Measurements from ENCODE around the gene DDX23.

Gene DDX23

DNA sequence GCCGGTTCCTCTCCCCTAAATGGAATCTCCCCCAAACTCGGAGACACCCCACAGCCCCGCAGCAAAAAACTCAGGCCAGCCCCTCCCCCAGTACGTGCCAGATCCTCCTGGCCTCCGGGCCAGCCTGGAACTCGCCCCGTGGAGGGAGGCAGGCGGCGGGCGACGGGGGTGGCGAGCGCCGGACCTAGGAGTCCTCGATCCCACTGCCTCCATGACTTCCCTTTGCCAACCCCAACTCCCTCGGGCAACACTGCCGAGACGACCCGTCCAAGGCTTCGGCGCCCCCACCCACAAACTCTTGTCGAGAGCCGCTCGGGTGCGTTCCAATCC lies 63.5 kb downstream of the DDX23 start:
- H3K4me3 ChIP-seq (ENCODE audit: low read depth, low read length), result no peak overlapping the region
- TF ChIP-seq, protein P1, sequence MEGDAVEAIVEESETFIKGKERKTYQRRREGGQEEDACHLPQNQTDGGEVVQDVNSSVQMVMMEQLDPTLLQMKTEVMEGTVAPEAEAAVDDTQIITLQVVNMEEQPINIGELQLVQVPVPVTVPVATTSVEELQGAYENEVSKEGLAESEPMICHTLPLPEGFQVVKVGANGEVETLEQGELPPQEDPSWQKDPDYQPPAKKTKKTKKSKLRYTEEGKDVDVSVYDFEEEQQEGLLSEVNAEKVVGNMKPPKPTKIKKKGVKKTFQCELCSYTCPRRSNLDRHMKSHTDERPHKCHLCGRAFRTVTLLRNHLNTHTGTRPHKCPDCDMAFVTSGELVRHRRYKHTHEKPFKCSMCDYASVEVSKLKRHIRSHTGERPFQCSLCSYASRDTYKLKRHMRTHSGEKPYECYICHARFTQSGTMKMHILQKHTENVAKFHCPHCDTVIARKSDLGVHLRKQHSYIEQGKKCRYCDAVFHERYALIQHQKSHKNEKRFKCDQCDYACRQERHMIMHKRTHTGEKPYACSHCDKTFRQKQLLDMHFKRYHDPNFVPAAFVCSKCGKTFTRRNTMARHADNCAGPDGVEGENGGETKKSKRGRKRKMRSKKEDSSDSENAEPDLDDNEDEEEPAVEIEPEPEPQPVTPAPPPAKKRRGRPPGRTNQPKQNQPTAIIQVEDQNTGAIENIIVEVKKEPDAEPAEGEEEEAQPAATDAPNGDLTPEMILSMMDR (IDR thresholded peaks at IDR 0.05; ENCODE audit: borderline replicate concordance, insufficient read depth, low read depth, low read length), result no peak

DNA sequence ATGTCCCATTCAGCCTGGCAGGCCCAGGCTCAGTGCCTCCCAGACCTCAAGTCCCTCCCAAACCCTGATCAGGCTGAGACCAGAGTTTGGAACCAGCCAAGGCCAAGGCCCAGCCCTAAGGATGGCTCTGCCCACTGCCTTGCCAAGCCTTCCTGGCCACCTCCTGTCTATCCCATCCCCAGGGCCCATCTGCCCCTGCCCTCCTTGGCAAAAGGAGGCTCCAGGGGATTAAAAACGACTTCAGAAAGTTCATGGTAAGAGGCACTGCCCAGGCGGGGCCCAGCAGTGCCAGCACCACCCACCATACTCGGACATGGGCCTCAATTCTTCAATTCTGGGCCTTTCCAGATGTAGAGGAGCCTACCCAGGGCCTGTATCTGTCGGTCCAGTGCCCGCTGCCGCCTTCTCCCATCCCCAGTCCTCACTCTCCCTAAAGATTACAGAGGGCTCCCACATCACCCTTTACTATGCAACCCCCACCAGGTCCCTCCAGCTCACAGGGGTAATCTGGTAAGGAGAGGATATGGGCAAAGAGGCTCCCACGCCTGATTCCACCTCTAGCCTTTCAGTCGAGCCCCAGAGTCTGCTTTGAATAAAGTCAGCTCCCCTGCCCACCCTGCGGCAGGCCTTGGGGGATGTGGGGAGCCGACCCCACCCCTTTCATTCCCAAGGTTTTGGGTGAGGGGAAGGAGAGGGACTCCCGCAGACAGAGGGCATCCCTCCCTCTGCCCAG lies 64.0 kb downstream of the DDX23 start:
- no peak overlapping the region for H3K4me3 ChIP-seq (ENCODE audit: low read depth, low read length)
- TF ChIP-seq, protein P1 (IDR thresholded peaks at IDR 0.05; ENCODE audit: borderline replicate concordance, insufficient read depth, low read depth, low read length), result no peak

DNA sequence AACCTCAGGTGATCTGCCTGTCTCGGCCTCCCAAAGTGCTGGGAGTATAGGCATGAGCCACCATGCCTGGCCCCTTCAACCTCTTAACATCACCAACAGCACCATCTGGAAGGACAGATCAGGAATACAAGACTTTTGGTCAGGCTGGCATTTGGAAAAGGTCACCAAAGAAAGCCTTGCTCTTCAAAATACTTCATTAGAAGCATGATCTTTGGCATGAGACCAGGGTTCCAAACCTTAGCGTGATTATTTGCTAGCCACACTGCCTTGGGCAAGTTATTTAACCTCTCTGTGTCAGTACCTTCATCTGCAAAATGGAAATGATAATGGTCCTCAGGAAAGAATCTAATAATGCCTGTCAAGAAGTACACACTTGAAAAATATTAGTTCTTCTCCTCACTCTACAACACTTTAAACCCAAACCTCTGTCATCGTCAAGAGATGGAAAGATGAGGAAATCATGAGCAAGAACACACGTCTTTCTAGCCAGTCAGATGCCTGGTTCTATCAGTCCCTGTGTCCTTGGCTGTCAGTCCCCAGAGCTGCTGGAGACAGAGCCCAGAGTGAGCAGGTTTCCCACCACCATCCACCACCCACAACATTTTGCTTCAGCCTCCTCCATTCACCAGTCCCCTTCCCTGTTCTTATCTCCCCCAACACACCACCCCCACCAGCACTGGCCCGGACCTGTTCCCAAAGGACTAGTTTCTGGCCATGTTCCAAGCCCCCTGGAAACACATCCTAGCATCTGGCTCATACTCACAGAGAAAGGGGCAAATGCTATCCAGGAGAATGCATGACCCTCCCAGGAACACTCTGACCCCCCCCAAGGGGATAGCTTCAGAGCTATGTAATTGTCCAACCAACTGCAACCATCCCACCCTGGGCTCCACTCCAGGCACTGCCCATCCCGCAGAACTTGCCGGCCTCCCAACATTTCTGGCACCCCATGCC lies 65.1 kb downstream of the DDX23 start:
- TF ChIP-seq, protein P1 (IDR thresholded peaks at IDR 0.05; ENCODE audit: borderline replicate concordance, insufficient read depth, low read depth, low read length), result no peak
- H3K4me3 ChIP-seq (ENCODE audit: low read depth, low read length), result no peak overlapping the region

DNA sequence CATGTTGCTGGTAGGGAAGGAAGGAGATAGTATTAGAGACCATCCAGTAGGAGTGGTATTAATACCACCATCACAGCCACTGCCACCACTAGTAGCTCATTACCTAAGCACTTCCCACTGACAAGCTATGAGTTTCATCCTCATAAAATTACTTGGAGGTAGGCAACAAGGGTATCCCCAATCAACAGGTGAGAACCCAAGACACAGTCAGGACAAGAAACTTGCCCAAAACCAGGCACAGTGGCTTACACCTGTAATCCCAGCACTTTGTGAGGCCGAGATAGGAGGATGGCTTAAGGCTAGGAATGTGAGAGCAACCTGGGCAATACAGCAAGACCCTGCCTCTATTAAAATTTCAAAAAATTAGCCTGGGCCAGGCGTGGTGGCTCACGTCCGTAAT lies 68.5 kb downstream of the DDX23 start:
- H3K4me3 ChIP-seq (ENCODE audit: low read depth, low read length), result no peak overlapping the region
- TF ChIP-seq, protein P1 (IDR thresholded peaks at IDR 0.05; ENCODE audit: borderline replicate concordance, insufficient read depth, low read depth, low read length), result no peak

DNA sequence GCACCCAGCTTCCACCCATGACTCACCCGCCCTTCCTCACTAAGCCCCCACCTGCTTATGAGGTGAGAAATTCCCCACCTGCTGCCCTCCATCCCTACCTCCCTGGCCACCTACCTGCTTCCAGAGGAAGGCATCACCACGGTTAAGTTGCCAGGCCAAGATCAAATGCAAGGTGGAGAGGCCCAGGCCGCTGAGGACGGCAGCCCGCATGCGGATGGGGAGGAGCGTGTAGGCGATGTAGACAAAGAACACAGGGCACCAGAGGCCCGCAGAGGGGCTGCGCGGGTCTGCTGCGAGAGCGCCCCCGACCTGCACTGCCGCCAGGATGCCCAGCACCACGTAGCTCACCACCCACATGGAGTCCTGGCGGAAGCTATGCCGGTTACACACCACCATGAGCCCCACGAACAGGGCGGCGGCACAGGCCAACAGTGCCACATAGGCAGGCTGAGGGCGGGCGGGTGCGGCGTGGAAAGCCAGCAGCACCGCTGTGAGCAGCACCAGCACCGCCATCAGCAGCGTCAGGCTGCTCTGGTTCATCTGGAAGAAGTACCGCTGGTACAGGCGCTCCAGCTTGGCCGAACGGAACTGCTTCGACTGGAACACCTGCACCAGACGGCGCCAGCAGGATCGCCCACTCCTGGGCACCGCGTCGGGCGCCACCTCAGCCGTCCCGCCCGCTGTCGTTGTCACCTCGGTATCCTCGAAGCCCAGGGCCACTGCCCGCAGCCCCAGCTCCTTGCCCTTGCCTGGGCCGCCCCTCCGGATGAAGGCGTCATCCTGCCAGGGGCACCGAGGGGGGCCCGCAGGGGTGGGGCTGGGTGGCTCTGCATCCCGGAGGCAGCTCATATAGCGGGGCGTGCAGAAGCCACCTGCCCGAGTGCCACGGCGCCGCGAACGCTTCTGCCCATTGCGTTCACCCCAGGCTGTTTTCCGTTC lies 69.2 kb downstream of the DDX23 start:
- TF ChIP-seq, protein P1 (IDR thresholded peaks at IDR 0.05; ENCODE audit: borderline replicate concordance, insufficient read depth, low read depth, low read length), result no peak
- no peak overlapping the region for H3K4me3 ChIP-seq (ENCODE audit: low read depth, low read length)

DNA sequence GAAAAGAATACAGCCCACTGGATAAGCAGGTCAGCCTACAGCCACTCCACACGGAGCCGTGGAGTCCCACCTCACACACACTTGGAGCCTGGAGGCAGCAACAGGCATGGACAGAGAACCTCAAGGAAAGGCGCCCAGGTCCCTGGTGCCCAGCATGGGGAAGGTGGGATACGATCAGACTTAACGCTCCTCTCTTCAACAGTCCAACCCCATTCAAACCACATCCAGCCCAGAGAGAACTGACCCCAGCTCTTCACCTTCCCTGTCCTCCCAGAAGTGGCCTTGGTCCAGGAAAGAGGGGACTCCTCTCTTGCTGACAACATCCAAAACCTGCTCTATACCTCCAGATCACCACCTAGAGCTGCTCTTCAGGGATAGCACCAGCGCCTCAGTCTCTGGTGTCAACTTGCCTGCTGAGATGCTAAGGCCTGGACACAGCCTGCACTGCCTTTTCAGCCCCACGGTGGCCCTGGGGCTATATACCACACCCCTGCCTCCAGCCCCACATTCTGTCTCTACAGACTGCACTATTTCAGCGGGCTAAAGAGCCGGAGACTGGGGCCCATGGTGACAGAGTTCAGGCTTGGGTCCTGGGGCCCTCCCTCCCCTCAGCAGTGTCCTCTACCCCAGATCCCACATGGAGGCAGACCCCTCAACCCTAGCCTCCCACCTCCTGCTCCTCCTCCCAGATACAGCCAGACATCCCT lies 70.1 kb downstream of the DDX23 start:
- TF ChIP-seq, protein P1 (IDR thresholded peaks at IDR 0.05; ENCODE audit: borderline replicate concordance, insufficient read depth, low read depth, low read length), result no peak
- no peak overlapping the region for H3K4me3 ChIP-seq (ENCODE audit: low read depth, low read length)

Measured in GM12875 (cell line).